Fibroblast of skin of left biceps (primary cell): Measurements from ENCODE around the gene TMEM205.
"Not testable (repeated sequence)": the region's sequence is repeated elsewhere in the genome, so short reads cannot be mapped to it uniquely, and the experiment has no call there.

Experiments
- DNase-seq, 2 experiments: peaks; one replicate each; pipeline ENCODE4 v3.0.0-alpha.2; 2013; ENCODE audit warnings: low read depth in 2 of 2

Gene TMEM205

GRCh38 chr19:11346104-11346940, at the start of gene TMEM205, which contains the start of gene CCDC159:
TSS of gene TMEM205 (minus strand) at chr19:11346268. CDS start at chr19:11345619, 649 bp downstream.
TSS of gene CCDC159 (plus strand) at chr19:11346519. CDS start at chr19:11346607, 88 bp downstream.
- DNase-seq = peak; percentile 98

DNA sequence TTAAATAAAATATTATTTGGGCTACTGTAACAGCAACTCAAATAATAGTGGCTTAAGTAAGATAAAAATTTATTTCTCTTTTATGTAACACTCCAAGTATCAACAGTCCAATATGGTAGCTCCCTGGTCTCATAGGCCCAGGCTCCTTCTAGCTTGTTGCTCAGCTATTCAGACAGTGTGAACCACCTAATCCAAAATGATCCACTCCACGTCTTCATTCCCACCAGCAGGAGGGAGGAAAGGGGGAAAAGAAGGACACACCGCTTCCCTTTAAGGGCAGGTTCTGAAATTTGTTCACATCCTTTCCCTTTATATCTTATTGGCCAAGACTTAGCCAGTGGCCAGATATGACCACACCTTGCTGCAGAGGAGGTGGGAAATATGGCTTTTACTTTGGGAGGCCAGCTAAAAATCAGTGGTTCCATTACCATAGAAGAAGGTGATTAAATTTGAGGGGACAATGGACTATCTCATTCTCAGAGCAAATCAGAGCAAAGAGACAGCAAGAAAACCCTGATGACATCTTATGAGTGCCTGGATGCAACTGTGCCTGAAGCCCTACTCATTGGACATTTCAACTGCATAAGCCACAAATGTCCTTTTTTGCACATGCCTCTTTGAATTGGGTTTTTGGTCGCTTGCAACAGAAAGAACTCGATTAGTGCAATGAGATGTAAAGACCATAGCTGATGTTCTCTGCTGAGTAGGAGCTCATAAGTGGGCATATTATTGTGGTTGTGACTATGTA, 45.0 kb upstream of the TMEM205 start:
- DNase-seq = no peak

DNA sequence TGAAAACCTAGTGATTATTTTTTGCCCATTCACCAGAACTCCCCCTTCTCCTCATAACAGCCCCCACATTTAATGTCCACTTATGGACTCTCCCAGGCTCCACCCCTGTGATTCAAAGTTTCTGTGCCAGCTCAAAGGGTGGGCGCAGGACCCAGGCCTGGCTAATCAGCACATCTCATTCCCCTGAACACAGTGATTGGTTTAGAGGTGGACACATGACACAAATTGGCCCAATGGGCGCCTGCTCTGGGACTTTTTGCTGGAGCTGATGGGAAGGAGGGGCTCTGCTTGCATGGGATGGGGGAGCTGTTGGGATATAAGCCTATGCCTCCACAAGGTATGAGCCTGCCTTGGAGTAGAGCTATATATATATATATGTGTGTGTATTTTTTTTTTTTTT, 44.3 kb upstream of the TMEM205 start:
- no peak for DNase-seq

DNA sequence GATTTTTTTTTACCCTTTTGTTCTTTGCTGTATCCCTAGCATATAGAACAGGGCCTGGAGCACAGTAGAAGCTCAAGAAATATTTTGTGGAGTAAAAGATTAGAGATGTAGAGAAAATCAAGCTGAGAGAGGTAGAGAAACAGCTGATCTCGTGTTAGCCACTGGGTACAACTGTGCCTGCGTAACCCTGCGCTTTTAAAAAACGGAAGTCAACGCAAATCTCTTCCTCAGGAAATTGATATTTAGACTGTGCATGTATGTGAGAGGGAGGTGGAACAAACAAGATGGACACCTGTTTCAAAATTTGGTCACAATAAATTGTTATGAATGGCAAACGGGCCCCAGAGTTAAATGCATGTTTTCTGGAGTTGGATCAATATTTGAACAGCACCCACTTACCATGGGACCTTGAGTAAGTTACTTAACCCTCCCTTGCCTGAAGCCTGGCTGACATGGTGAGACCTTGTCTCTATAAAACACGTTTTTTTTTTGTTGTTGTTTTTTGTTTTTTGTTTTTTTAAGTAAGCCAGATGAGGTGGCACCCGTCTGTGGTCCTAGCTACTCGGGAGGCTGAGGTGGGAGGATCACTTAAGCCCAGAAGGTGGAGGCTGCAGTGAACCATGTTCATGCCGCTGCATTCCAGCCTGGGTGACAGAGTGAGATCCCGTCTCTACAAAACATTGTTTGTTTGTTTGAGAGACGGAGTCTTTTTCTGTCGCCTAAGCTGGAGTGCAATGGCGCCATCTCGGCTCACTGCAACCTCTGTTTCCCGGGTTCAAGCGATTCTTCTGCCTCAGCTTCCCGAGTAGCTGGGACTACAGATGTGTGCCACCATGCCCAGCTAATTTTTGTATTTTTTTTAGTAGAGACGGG, 41.3 kb upstream of the TMEM205 start:
- no peak for DNase-seq

DNA sequence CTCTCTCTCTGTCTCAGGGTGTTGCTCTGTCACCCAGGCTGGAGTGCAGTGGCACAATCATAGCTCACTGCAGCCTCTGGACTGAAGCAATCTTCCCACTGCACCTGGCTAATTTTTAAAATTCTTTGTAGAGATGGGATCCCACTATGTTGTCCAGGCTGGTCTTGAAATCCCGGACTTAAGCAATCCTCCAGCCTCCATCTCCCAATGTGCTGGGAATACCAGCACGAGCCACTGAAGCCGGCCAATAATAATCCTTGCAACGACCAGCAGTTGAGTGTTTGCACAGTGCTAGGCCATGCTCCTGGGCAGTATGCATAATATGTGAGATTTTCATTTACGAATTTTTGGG, 38.7 kb upstream of the TMEM205 start:
- no peak for DNase-seq

DNA sequence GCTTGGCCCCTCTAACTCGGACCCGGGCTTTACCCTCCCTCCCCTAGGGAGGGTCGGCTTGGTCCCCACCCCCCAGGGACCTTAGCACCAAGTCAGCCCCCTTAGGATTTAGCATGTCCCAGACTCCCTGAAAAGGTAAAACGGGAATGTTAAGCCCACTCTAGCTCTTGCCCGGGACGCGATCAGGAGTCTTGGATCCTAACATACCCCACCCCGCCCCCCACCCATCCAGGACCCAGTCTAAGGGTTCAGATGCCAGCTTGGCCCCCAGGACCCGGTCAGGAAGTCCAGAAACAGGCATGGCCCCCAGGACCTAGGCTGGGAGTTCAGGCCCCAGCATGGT, 37.6 kb upstream of the TMEM205 start:
- no peak for DNase-seq

- no peak for DNase-seq
Observed at GRCh38 chr19:11382898-11383705, 37.0 kb upstream of the TMEM205 start.

DNA sequence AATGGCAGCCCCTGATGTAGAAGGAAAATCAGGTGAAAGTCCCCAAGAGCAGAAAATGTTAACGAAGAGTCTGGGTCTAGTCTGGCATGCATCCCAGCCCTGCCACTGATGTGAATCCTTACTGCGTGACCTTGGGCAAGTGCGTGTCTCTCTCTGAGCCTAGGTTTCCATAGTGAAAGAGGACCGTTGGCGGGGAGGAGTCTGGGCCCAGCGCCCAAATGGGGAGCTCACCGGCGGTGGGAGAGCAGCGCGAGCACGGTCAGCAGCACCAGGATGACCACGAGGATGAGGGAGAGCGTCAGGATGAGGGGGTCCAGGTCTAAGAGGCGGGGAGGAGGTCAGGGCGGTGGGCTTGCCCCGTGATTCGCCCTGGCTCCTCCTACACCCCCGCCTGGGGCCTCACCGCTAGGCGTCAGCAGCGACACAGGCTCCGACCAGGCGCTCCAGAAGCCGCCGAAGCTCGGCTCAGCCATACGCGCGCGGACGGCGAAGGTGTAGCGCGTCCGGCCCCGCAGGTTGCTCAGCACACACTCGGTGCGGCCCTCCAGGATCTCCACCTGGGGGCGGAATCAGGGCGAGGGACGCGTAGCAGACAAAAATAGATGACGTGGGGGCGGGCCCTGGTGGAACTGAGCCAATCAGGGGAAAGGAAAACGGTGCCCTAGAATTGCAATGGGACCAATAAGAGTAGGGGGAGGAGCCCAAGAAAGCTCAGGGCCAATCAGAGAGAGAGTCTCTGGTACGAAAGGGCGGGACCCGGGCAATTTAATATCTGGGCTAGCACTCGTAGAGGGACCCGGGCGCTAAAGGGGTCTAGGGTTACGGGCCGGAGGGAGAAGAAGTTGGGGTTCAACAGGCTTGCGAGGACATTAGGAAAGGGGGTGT, 34.8 kb upstream of the TMEM205 start:
- peak; percentile 85 to 87 for DNase-seq

DNA sequence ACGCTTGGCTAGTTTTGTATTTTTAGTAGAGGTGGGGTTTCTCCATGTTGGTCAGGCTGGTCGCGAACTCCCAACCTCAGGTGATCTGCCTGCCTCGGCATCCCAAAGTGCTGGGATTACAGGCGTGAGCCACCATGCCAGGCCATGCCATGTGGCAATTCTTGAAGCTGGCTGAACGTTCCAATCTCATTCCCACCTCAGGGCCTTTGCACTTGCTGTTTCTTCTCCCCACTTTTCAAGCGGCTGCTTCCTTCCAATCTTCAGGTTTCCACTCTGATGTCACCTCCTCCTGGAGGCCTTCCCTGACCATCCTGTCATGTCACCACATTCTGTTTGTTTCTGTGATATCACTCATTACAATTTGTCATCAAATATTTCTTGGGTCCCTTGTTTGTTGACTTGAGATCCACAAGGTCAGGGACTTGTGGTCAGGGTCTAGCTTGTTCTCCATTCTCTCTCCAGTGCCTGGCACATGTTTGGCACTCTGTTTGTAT, 33.8 kb upstream of the TMEM205 start:
- DNase-seq = no peak

DNA sequence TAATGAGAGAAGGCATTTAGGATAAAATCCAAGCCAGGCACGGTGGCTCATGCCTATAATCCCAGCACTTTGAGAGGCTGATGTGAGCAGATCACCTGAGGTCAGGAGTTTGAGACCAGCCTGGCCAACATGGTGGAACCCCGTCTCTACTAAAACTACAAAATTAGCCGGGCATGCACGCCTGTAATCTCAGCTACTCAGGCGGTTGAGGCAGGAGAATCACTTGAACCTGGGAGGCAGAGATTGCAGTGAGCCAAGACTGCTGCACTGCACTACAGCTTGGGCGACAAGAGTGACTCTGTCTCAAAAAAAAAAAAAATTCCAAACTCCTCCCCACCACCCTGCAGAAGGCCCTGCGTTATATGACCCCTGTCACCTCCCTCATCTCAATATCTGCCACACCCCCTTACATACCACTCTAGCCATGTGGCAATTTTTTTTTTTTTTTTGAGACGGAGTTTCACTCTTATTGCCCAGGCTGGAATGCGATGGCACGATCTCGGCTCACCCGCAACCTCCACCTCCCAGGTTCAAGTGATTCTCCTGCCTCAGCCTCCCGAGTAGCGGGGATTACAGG, 33.3 kb upstream of the TMEM205 start:
- DNase-seq = not testable (repeated sequence)

GRCh38 chr19:11378319-11379189, 32.5 kb upstream of the TMEM205 start:
- DNase-seq = no peak

GRCh38 chr19:11377756-11378155, 31.7 kb upstream of the TMEM205 start:
- DNase-seq = no peak

DNA sequence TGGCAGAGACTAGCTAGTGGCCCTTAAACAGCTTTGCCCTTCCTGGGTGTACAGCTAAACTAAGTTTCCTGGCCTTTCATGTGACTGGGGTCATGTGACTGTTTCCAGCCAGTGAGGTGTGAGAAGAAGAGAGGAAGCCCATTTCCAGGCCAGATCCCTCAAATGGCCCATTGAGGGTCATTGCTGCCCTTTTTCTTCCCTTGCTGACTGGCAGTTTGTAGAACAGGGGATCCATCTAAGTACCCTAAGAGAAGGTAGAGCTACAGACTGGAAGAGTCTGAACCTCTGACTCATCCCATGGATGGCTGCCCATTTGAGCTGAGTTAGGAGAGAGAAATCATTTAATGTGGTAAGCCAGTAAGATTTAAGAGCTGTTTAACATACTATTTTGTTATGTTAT, 31.2 kb upstream of the TMEM205 start:
- peak; percentile 85 to 87 for DNase-seq

DNA sequence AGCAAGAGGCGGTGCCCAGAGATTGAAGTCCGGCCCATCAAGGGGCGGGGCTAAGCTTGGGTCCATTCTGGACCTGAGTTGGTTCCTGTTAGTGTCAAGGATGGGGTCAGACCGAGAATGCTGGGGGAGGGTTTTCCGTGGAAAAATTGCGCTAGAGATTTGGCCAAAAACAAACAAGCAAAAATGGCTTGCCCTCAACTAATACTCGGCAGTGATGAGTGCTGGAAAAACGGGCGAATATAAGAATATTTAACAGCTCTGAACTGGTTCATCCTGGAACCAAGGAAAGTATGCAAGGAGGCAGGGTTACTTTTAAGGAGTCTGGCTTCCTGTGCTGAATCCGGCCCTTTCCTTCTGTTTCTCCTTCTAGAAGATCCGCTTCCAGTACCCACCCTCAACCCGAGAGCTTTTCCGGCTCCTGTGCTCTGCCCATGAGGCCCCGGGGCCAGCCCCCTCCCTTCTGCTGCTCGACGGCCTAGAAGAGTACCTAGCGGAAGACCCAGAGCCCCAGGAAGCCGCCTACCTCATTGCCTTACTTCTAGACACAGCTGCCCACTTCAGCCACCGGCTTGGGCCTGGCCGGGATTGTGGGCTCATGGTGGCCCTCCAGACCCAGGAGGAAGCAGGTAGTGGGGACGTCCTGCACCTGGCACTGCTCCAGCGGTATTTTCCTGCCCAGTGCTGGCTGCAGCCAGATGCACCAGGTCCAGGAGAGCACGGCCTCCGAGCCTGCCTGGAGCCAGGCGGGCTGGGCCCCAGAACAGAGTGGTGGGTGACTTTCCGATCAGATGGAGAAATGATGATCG, 29.3 kb upstream of the TMEM205 start:
- DNase-seq = no peak

GRCh38 chr19:11374433-11375142, 28.5 kb upstream of the TMEM205 start, which contains the start of gene SWSAP1:
TSS of gene SWSAP1 (plus strand) at chr19:11374666. CDS start at chr19:11374681, 15 bp downstream.
- DNase-seq = peak; percentile 98

- DNase-seq = no peak
Observed at GRCh38 chr19:11373885-11374432, 27.9 kb upstream of the TMEM205 start.
